ENCODE data around the gene THUMPD3.

The THUMPD3 gene

GRCh38 chr3:9369508-9369907 is 6.7 kb downstream of the THUMPD3 start:
- no peak for DNase-seq

GRCh38 chr3:9373465-9373864 is 10.6 kb downstream of the THUMPD3 start:
- DNase-seq: no peak

GRCh38 chr3:9377981-9378380 is 15.1 kb downstream of the THUMPD3 start:
- DNase-seq: no peak

GRCh38 chr3:9379327-9379726 is 16.5 kb downstream of the THUMPD3 start:
- DNase-seq: no peak

GRCh38 chr3:9380014-9380413 is 17.2 kb downstream of the THUMPD3 start:
- DNase-seq: no peak

GRCh38 chr3:9384141-9384828 is 21.4 kb downstream of the THUMPD3 start:
- no peak for DNase-seq

GRCh38 chr3:9385187-9386077 is 22.6 kb downstream of the THUMPD3 start:
- no peak for DNase-seq

- no peak for DNase-seq
These were observed 23.2 kb downstream of the THUMPD3 start for GRCh38 chr3:9386078-9386459.

- no peak for DNase-seq
These were observed 23.9 kb downstream of the THUMPD3 start for GRCh38 chr3:9386501-9387321.

- DNase-seq: no peak
These were observed 24.4 kb downstream of the THUMPD3 start for GRCh38 chr3:9387322-9387655.

- DNase-seq: no peak
These were observed 25.3 kb downstream of the THUMPD3 start for GRCh38 chr3:9388142-9388541.

GRCh38 chr3:9388562-9389272 is 25.9 kb downstream of the THUMPD3 start:
- DNase-seq: no peak

- DNase-seq: no peak
These were observed 27.5 kb downstream of the THUMPD3 start for GRCh38 chr3:9390265-9390888.

- no peak for DNase-seq
These were observed 29.2 kb downstream of the THUMPD3 start for GRCh38 chr3:9392041-9392440.

- no peak for DNase-seq
These were observed 32.9 kb downstream of the THUMPD3 start for GRCh38 chr3:9395570-9396300.

- peak in 1 of 2 donors; percentile 83 for DNase-seq
These were observed 33.4 kb downstream of the THUMPD3 start for GRCh38 chr3:9396301-9396631.

- DNase-seq: peak; percentile 97 to 99
These were observed 33.9 kb downstream of the THUMPD3 start for GRCh38 chr3:9396632-9397331.

GRCh38 chr3:9397332-9397905 is 34.6 kb downstream of the THUMPD3 start, which contains the start of gene SETD5:
Gene SETD5, plus strand, starts transcription at chr3:9397615. Its CDS starts 31,324 bp downstream, at chr3:9428939.
- peak; percentile 94 to 98 for DNase-seq

GRCh38 chr3:9397906-9398699 is 35.2 kb downstream of the THUMPD3 start:
- peak in 1 of 2 donors; percentile 50 for DNase-seq

Data from hippocampal formation (tissue), 2 donors.